Measurements from ENCODE around the gene NMB.
"Not testable (repeated sequence)": the region's sequence is repeated elsewhere in the genome, so short reads cannot be mapped to it uniquely, and the experiment has no call there.

Gene NMB

DNA sequence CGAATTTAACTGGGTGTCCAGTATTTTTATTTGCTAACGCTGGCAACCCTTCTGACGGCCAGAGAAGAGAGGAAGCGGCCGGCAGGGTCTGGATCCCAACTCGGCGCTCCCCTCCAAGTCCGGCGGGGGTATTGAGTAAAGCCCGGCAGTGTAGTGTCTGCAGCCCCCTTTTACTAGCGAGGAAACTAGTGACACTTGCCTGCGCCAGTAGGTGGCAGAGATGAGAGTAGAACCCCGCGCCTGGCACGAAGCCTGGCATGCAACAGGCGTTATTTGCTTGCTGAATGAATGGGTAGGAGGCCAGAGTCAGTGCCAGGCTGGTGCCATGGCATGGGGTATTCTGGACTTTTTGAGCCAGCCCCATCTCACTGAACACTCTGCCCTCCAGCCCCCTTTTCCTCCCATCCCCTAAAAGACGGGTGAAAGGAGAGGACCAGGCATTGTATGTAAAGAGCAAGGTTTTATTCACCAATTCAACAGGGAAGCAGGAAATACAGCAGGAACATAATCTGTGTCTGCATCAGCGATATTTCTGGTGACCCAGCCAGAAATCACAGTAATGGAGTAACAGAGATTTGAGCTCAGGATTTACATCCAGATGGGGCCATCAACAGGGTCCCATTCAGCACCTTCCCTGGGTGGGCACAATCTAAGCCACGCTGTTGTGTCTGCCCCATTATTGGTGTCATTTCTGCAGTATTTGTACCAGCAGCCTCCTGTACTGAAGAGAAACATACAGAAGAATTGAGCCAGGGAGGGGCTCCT, 3.1 kb downstream of the NMB start:
- DNase-seq = peak; percentile 82

DNA sequence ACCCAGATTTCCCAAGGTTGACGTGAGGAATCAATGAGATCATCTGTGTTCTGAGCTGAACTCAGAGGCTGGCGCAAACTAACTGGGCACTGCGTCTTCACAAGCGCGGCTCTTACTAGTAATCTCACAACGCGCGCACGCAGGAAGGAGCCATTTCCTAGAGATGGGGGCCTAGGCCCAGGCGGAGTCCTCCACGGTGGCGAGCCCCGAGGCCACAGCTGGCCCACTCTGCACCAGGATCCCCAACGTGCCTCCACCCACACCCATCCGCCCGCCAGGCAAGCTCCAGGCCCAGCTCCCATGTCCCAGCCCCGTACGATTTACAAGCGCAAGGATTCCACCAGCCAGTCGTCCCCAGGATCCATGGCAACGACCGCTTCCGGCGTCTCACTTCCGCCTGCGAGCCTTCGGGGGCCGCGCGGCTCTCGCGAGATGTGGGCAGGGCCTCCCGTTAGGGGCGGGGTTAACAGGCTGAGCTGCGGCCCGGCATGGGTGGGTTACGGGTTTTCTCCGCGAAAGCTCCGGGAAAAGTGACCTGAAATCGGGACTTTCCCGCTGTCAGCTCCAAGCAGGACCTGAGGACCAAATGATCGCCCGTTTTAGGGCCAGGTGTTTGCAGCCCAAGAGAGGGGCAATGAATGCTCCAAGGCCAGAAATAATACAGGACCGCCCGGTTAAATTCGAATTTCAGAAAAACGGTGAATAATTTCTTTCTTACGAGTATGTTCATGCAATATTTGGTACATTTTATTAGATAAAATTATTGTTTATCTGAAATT, 3.9 kb downstream of the NMB start, which contains the start of gene WDR73:
Gene WDR73, minus strand, starts transcription at position 374 of the 779 bp plus-strand sequence. Its CDS starts 9 bp downstream, at position 365.
- peak; percentile 96 for DNase-seq

DNA sequence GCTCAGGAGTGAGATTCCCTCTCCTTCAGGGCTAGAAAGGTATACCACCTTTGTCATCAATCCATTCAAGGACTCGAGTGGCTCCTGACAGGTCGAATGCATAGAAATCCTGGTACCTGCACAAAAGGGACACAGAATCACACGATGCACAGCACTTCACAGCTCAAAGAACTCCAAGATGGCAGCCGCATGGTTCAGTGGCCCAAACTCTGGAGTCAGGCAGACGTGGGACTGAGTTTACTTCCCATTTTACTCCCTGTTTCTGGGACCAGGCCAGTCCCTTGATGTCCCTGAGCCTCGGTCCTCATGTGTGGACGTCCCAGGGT, 4.5 kb downstream of the NMB start:
- DNase-seq = no peak

DNA sequence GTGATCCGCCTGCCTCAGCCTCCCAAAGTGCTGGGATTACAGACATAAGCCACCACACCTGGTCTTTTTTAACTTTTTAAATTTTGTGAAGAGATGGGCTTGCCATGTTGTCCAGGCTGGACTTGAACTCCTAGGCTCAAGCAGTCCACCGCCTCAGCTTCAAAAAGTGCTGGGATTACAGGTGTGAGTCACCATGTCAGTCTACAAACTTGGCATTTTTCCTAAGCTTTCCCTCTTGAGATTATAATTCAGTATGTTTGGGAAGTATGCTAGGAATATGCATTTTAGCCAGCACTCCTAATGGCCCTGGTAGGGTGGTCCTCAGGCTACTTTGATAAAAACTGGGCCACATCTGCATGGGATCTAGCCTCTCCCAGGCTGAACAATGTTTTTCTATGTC, 8.3 kb downstream of the NMB start:
- DNase-seq = no peak

DNA sequence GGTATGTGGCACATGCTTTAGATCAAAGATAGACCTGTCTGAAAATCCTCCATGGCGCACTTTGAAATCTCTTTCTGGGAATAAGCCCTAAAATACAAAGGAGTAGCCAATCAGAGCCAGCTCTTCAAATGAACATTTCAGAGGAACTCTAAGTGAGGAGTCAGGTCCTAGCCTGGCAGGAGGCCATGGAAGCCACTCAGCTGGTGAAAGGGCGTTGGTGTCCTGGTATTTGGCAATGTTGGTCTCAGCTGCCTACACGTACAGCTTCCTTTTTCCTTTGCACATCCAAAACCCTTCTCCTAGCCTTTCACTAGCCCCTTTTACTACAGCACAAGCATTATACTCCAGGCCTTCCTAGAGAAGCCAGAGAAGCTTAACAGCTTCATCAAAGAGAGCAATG, 9.5 kb downstream of the NMB start:
- no peak for DNase-seq

DNA sequence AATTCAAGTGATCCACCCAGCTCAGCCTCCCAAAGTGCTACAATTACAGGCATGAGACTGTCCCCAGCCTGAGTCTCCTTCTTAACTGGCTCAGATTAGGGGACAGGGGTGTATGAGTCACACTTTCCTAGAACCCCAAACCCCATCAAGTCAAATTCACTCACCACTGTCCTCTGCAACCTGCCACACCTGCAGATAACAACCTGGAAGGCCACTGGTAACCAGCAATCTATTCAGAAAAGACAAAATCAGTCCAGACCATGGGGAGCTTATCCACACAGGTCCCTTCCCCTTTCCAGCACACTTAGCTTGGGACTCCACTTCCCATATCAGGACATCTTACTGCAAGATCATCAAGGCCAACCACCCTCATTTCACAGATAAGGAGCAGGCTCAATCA, 10.3 kb downstream of the NMB start:
- DNase-seq = no peak

DNA sequence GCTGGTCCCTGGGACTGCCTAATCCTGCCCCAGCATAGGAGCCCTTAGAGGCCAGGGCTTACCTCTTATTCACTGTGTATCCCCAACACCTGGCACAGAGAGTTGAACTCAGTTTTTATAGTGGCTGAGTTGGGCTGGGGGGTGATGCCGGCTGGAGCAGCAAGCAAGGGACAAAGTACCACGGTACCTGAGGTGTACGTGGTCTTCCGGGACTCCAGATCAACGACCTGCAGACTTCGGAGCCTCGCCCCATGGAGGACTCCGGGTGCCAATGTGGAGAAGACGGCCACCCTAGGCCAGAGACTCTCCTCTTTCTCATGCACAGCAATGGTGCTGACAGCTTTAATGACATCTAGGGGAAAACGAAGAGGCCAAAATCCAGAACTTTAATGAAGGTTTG, 12.0 kb downstream of the NMB start:
- no peak for DNase-seq

DNA sequence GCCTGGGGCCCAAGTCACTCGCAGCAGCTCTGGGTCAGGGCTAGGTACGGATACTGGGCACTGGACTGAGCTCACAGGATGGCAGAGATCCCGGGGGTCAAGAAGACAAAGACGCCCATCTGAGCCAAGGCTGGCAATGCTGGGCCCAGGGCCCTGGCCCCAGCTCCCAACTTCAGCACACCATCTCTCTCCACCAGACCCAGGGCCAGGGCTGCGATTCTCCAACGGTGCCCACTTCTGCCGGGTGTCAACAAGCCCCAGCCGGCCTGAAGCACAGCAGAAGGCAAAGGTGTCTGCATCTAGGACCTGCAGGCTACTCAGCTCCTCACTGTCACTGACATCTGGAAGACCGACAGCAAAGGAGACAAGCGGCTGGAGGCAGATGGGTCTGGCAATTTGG, 12.5 kb downstream of the NMB start:
- DNase-seq = no peak

DNA sequence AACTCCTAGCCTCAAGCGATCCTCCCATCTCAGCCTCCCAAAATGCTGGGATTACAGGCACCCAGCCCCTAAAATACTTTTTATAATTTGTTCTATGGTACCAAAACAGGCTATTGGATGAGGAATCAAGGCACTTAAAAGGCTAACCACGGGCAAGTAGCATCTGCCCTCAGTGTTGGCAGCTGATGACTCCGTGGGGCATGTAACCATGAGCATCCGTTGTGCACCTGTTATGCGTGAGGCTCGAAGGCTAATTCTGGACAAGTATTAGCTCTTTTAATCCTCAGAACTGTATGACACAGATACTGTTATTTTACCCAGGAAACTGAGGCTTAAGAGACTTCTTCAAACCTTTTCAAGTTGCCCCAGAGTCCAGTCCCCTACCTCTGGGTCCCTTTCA, 14.2 kb downstream of the NMB start:
- no peak for DNase-seq

DNA sequence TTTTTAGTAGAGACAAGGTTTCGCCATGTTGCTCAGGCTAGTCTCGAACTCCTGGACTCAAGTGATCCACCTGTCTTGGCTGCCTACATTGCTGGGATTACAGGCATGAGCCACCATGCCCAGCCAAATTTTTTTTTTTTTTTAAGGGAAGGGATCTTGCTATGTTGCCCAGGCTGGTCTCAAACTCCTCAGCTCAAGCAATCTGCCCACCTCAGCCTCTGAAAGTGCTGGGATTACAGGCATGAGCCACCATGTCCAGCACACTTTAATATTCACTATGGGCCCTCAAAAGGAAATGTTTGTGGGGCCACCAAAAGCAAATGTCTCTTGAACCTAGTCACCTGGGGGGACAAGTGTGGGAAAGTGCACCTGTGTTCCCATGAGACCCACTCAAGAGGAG, 15.4 kb downstream of the NMB start:
- not testable (repeated sequence) for DNase-seq

DNA sequence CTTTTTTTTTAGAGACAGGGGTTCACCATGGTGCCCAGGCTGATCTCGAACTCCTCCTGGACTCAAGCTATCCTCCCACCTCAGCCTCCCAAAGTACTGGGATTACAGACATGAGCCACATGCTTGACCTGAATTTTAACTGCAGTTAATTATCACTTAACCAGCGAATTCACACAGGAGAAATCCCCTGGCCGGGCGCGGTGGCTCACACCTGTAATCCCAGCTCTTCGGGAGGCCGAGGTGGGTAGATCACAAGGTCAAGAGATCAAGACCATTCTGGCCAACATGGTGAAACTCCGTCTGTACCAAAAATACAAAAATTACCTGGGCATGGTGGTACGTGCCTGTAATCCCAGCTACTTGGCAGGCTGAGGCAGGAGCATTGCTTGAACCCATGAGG, 16.1 kb downstream of the NMB start:
- not testable (repeated sequence) for DNase-seq

DNA sequence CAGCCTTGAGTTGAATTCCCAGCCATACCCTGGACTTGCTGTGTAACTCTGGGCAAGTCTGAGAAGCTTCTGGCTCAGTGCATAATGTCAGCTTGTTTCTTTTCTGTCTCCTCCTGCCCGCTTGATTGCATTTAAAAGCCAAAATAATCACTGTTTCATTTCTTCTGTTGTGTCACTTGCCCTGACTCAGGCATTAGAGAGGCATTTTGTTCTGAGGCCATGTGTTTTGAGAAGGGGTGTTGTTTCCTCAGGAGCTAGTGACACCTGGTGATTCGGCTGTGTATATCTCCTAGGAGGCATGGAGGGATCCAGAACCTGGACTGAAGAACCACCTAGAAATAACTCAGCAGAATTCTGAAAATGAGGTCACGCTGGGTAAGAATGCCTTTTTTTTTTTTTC, 19.9 kb downstream of the NMB start:
- no peak for DNase-seq

DNA sequence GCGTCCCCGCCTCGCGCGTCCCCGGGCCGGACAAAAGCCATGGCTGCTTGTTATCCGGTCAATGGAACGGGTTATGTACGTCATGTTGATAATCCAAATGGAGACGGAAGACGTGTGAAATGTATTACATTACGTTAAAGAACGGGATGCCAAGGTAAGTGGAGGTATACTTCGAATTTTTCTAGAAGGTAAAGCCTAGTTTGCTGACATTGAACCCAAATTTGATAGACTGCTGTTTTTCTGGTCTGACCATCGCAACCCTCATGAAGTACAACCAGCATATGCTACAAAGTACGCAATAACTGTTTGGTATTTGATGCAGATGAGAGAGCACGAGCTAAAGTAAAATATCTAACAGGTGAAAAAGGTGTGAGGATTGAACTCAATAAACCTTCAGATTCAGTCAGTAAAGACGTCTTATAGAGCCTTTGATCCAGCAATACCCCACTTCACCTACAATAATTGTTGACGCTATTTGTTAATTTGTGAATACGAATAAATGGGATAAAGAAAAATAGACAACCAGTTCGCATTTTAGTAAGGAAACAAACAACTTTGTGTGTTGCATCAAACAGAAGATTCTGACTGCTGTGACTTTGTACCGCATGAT, 23.7 kb downstream of the NMB start:
- no peak for DNase-seq

DNA sequence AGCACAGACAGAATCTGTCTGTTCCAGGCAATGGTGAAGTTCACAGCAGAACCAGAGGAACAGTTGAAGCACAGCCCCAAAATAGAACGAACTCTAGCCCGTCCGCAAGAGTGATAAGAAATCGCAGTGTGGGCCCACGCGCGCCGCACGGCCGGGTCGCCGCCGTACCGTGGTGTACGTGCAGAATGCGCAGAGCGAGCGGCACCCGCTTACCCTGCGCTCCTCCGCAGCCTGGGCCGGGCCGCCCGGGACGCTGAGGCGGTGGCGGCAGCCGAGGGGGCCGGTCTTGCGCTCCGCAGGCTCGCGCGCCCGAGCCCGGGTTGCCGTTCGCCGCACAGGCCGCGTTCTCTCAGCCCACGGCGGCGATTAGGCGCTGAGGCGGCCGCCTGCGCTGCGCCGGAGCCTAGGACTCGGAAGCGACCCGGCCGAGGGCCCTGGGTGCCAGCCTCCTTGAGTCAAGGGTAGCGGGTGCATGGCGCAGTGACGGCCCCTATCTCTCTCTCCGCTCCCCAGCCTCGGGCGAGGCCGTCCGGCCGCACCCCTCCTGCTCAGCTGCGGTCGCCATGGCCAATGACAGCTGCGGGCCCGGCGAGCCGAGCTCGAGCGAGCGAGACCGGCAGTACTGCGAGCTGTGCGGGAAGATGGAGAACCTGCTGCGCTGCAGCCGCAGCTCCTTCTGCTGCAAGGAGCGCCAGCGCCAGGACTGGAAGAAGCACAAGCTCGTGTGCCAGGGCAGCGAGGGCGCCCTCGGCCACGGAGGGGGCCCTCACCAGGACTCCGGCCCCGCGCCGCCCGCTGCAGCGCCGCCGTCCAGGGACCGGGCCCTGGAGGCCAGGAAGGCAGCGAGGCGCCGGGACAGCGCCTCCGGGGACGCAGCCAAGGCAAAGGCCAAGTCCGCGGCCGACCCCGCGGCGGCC, 24.4 kb downstream of the NMB start:
- DNase-seq = peak; percentile 69

DNA sequence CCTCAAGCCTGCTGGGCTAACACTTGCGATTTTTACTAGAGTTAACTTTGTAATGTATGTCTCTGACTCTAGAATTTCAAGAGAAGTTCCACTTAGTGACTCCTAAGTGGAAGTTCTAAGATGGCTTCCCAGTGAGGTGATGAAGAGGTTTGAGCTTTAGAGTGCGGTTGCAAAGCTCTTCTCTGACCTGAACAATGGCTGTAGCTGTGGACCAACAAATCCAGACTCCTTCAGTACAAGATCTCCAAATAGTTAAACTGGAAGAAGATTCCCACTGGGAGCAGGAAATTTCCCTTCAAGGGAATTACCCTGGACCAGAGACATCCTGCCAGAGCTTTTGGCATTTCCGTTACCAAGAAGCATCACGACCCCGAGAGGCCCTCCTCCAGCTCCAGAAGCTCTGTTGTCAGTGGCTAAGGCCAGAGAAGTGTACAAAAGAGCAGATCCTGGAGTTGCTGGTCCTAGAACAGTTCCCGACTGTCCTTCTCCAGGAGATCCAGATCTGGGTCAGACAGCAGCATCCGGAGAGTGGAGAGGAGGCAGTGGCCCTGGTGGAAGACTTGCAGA, 26.2 kb downstream of the NMB start:
- no peak for DNase-seq

DNA sequence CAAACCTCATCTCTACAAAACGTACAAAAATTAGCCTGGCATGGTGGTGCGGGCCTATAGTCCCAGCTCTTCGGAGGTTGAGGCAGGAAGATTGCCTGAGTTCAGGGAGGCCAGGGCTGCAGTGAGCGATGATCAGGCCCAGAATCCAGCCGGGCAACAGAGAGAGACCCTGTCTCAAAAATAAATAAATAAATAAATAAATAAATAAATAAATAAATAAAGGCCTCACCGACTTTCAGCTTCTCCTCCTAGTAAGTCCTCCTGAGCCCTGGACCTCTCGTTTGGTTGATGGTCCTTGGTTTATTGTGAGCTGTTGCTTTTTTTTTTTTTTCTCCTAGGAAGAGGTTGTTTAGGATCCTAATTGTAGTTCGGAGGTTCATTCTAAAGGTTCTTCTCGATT, 29.0 kb downstream of the NMB start:
- DNase-seq = no peak

DNA sequence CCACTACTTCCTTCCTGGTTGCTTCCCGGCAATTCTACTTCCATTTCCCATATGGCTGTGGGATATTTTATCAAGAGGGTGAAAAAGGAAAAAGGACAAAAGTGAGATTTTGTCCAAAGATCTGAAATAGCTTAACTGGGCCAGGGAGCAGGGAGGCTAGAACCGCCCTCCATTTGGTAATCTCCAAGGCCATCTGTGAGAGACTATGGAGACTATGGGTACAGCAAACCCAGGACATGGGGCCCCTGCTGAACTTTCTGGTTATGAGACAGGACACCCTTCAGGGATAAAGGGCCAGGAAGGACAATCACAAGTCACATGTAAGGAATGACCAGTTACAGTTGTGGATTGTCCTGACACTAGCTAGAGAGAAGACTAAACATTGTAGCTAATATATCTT, 32.9 kb downstream of the NMB start:
- DNase-seq = no peak

DNA sequence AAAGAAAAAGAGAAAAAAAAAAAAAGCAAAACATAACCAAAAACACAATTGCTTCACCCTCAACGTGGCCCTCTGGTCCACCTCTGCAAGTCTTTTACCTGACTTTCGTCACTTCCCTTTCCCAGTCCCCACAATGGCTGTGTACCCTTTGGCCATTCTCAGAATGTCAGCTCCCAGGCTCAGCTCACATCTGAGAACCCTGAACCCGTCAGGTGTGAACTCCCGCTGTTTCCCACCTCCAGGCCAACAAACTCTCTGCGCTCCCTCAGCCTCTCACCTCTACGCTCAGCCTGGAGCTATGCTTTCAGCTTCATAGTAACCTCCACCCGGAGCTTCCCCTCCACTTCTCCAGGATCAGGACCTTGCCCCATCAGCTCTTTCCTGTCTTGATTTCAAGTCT, 33.6 kb downstream of the NMB start:
- no peak for DNase-seq

DNA sequence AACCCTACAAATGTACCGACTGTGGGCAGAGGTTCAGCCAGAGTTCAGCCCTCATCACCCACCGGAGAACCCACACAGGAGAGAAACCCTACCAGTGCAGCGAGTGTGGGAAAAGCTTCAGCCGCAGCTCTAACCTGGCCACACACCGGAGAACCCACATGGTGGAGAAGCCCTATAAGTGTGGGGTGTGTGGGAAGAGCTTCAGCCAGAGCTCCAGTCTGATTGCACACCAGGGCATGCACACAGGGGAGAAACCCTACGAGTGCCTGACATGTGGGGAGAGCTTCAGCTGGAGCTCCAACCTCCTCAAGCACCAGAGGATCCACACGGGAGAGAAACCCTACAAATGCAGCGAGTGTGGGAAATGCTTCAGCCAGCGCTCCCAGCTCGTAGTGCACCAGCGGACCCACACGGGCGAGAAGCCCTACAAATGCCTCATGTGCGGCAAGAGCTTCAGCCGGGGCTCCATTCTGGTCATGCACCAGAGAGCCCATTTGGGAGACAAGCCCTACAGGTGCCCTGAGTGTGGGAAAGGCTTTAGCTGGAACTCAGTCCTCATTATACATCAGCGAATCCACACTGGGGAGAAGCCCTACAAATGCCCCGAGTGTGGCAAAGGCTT, 36.5 kb downstream of the NMB start:
- no peak for DNase-seq

DNA sequence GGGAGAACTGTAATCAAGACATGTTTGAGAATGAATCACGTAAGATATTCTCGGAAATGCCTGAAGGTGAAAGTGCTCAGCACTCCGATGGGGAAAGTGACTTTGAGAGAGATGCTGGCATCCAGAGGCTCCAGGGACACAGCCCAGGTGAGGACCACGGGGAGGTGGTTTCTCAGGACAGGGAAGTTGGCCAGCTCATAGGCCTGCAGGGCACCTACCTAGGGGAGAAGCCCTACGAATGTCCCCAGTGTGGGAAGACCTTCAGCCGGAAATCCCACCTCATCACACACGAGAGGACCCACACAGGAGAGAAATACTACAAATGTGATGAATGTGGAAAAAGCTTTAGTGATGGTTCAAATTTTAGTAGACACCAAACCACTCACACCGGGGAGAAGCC, 37.4 kb downstream of the NMB start:
- DNase-seq = no peak

DNA sequence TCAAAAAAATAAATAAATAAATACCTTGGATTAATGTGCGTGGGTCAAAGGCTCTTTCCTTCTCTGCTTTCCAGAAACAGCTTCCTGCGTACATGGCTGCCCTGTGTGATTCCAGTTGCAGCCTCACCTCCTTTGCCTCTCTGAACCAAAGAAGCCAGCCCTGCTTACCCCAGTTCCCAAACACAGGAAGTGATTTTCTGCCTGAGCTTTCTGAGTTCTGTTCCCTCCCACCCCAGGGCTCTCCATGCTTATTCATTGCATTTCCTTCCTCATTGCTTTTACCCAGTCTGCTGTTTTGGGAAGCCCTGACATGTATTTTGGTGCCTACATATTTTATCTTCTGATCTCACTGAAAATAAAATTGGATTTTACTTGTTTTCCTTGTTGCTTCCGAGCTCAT, 41.8 kb downstream of the NMB start:
- DNase-seq = no peak

DNA sequence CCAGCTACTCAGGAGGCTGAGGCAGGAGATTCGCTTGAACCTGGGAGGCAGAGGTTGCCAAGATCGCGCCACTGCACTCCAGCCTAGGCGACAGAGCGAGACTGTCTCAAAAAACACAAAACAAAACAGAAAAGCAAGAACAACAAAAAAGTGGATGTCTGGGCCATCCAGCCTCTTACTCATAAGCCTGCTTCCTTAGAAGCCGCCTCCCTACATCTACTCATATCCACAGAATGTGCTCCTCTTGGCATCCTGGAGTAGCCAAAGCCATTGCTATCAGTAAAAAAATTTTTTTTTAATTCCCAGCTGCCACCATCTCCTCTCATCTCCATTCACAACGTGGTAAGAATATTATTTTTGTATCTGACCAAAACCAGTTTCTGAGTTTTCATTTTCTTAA, 46.4 kb downstream of the NMB start:
- DNase-seq = no peak
